ENCODE results near the gene ZDHHC4.
"Not testable (repeated sequence)": the region's sequence is repeated elsewhere in the genome, so short reads cannot be mapped to it uniquely, and the experiment has no call there.

Gene ZDHHC4

DNA sequence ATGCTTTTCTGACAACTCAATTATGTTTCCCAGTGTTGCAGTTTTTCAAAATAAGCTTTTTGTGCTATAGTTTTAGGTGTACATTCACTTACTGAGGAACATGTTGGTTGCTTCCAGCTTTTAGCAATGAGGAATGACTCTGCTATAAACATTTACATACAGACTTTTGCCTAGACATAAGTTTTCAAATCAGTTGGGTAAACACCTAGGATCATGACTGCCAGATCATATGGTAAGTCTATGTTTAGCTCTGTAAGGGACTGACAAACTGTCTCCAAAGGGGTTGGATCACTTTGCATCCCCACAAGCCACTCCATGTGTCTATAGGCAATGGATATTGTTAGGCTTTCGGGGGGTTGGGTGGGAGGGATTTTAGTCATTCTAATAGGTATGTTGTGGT lies 15.1 kb upstream of the ZDHHC4 start:
- no peak for DNase-seq (ENCODE audit: low read depth)

- DNase-seq (ENCODE audit: low read depth): no peak
These were observed 13.1 kb upstream of the ZDHHC4 start for GRCh38 chr7:6563936-6564770.

DNA sequence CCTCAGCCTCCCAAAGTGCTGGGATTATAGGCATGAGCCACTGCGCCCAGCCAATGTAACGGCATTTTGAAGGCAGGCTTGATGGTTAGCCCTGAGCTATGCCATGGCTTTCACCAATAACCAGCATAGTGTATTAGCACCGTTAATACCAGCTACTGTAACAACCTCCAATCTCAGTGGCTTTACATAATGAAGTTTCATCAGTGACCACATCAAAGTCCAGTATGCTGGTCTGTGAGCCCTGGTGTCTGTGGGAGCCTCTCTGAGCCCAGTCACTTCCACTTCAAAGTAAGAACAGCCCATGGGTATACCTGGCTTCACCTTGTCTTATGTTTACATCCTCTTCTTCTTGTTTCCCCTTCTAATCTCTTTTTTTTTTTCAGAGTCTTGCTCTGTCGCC lies 11.6 kb upstream of the ZDHHC4 start:
- DNase-seq (ENCODE audit: low read depth): no peak

- DNase-seq (ENCODE audit: low read depth): no peak
These were observed 9.4 kb upstream of the ZDHHC4 start for GRCh38 chr7:6567886-6568285.

DNA sequence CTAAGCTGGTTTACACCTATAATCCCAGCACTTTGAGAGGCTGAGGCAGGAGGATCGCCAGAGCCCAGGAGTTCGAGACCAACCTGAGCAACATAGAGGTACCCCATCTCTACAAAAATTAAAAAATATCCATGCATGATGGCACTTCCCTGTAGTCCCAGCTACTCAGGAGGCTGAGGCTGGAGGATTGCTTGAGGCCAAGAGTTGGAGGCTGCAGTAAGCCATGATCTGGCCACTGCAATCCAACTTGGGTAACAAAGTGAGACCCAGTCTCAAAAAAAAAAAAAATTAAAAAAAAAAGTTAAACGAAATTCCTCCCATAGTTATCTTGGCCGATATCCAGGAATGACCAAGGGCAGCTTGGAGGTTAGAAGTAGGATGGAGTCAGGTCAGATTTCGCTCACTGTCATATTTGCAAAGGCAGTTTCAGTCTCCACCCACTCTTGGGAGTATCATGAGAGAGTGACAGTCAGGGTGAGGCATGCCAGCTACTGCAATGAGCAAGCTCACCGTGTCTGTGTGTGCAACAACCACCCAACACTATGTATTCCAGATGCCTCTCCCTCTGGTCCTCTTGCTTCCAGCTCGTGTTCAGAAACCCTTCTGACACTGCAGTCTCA lies 6.0 kb upstream of the ZDHHC4 start:
- DNase-seq (ENCODE audit: low read depth): no peak

GRCh38 chr7:6575281-6576023 lies 1.8 kb upstream of the ZDHHC4 start:
- DNase-seq (ENCODE audit: low read depth): no peak

DNA sequence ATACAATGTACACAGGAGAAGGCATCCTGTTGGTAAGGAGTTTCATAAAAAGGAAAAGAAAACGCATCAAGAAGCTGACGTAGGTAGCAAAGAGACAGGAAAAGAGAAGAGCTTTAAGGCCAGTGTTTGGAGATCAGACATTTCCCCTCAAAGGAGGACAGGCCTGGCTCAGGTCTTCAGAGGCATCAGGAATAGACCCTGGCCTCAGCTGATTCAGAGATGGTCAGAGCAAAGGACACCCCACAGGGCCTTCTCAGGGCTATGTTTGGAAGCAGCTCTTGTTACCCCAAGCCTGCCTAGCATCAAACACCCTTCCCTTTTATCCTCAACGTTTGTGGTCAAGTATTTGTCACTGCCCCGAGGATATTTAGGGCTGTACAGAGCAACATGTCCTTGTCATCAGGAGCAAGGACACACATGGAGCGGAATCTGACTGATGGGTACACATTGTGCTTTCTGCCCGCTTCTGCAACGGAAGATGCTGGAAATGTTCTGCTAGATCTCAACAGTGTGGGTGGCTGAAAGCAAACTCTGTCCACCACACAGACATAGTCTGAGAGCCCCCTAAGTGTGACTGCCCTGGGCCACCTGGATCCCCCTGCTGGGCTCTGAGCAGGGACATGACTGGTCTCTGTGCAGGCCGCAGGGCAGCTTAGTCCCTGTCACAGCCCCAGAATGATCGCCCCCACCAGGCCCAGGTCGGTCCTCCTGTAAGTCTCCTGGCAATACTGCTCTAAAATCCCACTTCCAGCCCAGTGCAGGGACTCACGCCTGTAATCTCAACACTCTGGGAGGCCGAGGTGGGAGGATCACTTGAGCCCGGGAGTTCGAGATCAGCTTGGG lies 1.0 kb upstream of the ZDHHC4 start:
- no peak for DNase-seq (ENCODE audit: low read depth)

DNA sequence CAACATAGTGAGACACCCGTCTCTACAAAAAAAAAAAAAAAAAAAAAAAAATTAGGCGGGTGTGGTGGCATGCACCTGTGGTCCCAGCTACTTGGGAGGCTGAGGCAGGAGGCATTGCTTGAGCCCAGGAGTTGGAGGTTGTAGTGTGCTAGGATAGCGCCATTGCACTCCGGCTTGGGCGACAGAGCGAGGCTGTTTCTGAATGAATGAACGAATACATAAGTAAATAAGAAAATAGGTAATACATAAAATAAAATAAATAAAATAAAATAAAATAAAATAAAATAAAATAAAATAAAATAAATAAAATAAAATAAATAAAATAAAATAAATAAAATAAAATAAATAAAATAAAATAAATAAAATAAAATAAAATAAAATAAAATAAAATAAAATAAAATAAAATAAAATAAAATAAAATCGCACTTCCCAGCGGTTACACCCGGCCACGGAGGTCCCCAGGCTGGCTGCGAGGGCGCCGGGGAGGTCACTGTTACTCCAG lies 336 bp upstream of the ZDHHC4 start:
- DNase-seq (ENCODE audit: low read depth): not testable (repeated sequence)

- DNase-seq (ENCODE audit: low read depth): peak; percentile 41
These were observed 1.1 kb downstream of the ZDHHC4 start for GRCh38 chr7:6578114-6579084.

GRCh38 chr7:6579446-6579845 lies 2.2 kb downstream of the ZDHHC4 start:
- DNase-seq (ENCODE audit: low read depth): peak; percentile 31

DNA sequence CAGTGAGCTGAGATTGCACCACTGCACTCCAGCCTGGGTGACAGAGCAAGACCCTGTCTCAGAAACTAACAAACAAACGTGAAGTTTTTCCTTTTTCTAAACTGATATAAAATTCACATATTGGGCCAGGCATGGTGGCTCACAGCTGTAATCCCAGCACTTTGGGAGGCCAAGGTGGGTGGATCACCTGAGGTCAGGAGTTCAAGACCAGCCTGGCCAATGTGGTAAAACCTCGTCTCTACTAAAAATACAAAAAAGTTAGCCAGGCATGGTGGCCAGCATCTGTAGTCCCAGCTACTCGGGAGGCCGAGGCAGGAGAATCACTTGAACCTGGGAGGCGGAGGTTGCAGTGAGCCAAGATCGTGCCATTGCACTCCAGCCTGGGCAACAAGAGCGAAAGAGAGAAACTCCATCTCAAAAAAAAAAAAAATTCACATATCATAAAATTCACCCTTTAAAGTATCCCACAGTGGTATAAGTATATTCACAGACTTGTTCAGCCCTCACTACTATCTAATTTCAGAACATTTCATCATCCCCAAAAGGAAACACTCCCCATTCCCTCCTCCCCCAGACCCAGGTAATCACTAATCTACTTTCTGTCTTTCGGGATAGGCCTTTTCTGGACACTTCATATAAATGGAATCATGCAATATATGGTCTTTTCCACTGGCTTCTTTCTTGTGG lies 8.6 kb downstream of the ZDHHC4 start:
- not testable (repeated sequence) for DNase-seq (ENCODE audit: low read depth)

- no peak for DNase-seq (ENCODE audit: low read depth)
These were observed 11.3 kb downstream of the ZDHHC4 start for GRCh38 chr7:6588566-6588965.

GRCh38 chr7:6589151-6589828 lies 12.0 kb downstream of the ZDHHC4 start:
- no peak for DNase-seq (ENCODE audit: low read depth)

- peak; percentile 81 for DNase-seq (ENCODE audit: low read depth)
These were observed 12.8 kb downstream of the ZDHHC4 start, which contains the start of gene INTS15 for GRCh38 chr7:6589829-6590644. Gene INTS15, plus strand, starts transcription at chr7:6590021. Its CDS starts 263 bp downstream, at chr7:6590284.

DNA sequence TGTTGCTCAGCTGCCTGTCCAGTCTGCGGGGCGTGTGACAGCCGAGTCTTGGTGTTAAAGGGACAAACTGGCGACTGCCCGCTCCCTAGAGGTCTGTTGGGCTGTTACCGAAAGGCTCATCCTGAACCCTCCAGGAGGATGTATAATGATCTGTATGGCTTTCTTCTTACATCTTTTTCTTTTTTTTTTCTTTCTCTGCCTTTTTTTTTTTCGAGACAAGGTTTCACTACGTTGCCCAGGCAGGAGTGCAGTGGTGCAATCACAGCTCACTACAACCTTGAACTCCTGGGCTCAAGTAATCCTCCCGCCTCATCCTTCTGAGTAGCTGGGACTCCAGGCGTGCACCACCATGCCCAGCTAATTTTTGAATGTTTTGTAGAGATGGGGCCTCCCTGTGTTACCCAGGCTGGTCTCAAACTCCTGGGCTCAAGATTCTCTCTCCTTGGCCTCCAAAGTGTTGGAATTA lies 13.4 kb downstream of the ZDHHC4 start:
- peak; percentile 31 for DNase-seq (ENCODE audit: low read depth)

- DNase-seq (ENCODE audit: low read depth): no peak
These were observed 22.8 kb downstream of the ZDHHC4 start for GRCh38 chr7:6600093-6600492.

GRCh38 chr7:6604458-6604857 lies 27.2 kb downstream of the ZDHHC4 start:
- no peak for DNase-seq (ENCODE audit: low read depth)

GRCh38 chr7:6606866-6607583 lies 29.8 kb downstream of the ZDHHC4 start:
- DNase-seq (ENCODE audit: low read depth): no peak
